Stimulated activated effector memory CD8-positive, alpha-beta T cell treated with anti-CD3 and anti-CD28 coated beads, Interleukin-12 subunit alpha, Interleukin-12 subunit beta, amount 100 ng/mL, for 72 hours (primary cell): ENCODE measurements around the gene ADAMTSL3.

Source experiments
- ATAC-seq: fragments of 150-1000 bp; cut with Tn5 transposase; 2 replicates; pipeline ENCODE4 v1.10.0; 2021
- DNase-seq, 2 donors: peaks; one replicate each; pipeline ENCODE4 v3.0.0; 2021 to 2022; ENCODE audit warnings: low spot score in 2 of 2
- H3K27ac Mint-ChIP-seq: one replicate; pipeline ENCODE4 v1.8.0; 2022; ENCODE audit warnings: mild to moderate bottlenecking, mixed read lengths
- H3K36me3 Mint-ChIP-seq: one replicate; pipeline ENCODE4 v1.8.0; 2022; ENCODE audit warnings: mild to moderate bottlenecking, mixed read lengths
- H3K4me1 Mint-ChIP-seq: one replicate; pipeline ENCODE4 v1.8.0; 2022; ENCODE audit warnings: mixed read lengths
- H3K4me3 Mint-ChIP-seq: one replicate; pipeline ENCODE4 v1.8.0; 2022; ENCODE audit warnings: mild to moderate bottlenecking, mixed read lengths
- H3K9me3 Mint-ChIP-seq: one replicate; pipeline ENCODE4 v1.8.0; 2022; ENCODE audit warnings: mixed read lengths

The ADAMTSL3 gene

GRCh38 chr15:83886321-83886720, 232.4 kb downstream of the ADAMTSL3 start:
- ATAC-seq = no peak
- H3K36me3 Mint-ChIP-seq = no peaks in the 10 kb centered on the region
- no peak overlapping the region for H3K27ac Mint-ChIP-seq

DNA sequence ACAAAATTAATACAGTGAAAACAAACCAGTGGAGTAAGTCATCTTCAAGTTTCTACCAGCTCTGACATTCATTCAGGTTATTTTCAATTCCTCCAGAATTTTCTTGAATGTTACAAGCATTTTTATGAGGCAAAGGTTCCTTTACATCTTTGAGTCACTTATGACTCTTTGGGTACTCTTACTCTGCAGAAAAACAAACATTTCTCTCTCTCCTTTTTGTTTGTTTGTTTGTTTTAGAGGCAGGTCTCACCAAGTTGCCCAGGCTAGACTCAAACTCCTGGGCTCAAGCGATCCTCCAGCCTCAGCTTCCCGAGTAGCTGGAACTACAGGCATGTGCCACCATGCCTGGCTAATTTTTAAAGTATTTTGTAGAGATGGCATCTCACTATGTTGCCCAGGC, 233.5 kb downstream of the ADAMTSL3 start:
- H3K36me3 Mint-ChIP-seq = no peaks in the 10 kb centered on the region
- no peaks in the 10 kb centered on the region for H3K4me1 Mint-ChIP-seq
- ATAC-seq (no peak), DNase-seq (no peak)
- H3K4me3 Mint-ChIP-seq = no peak overlapping the region
- H3K27ac Mint-ChIP-seq = no peak overlapping the region
- H3K9me3 Mint-ChIP-seq = peaks cover 3% of the 10 kb centered on the region

More at GRCh38 chr15:83886321-83886720, 232.4 kb downstream of the ADAMTSL3 start:
- Mint-ChIP-seq H3K4me1 (no peaks in the 10 kb centered on the region), H3K9me3 (peaks cover 3% of the 10 kb centered on the region), H3K4me3 (no peak overlapping the region)
- no peak for DNase-seq

- H3K36me3 Mint-ChIP-seq = no peaks in the 10 kb centered on the region
- no peaks in the 10 kb centered on the region for H3K4me1 Mint-ChIP-seq
- ATAC-seq (no peak), DNase-seq (no peak)
- H3K9me3 Mint-ChIP-seq = peaks cover 3% of the 10 kb centered on the region
- H3K27ac Mint-ChIP-seq = no peak overlapping the region
- no peak overlapping the region for H3K4me3 Mint-ChIP-seq
These were observed 234.0 kb downstream of the ADAMTSL3 start for GRCh38 chr15:83887961-83888360.

- Mint-ChIP-seq H3K4me3 (no peak overlapping the region), H3K4me1 (no peaks in the 10 kb centered on the region), H3K27ac (no peak overlapping the region)
These were observed 236.1 kb downstream of the ADAMTSL3 start for GRCh38 chr15:83889995-83890394.

DNA sequence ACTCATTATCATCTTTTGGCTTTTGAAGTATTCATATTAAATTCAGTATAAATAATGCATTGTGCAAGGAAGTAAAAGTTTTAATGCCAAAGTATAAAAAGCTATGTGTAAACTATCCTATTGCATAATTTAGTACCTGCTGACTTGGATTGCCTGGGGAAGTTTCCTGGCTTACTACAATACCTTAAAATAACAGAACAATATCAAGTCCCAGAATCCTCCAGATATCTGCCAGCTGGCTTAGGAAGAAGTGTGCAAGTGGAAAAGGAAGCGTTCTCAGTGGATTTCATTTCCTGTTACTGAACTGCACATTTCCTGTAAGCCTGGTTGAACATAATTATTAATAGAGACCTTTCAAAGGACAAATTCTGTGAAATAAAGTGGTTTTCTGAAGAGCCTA, 236.7 kb downstream of the ADAMTSL3 start:
- Mint-ChIP-seq H3K36me3 (no peaks in the 10 kb centered on the region), H3K4me3 (no peak overlapping the region), H3K9me3 (peaks cover 3% of the 10 kb centered on the region), H3K4me1 (no peaks in the 10 kb centered on the region), H3K27ac (no peak overlapping the region)
- no peak for DNase-seq
- ATAC-seq = no peak

More at GRCh38 chr15:83889995-83890394, 236.1 kb downstream of the ADAMTSL3 start:
- ATAC-seq = no peak
- Mint-ChIP-seq H3K36me3 (no peaks in the 10 kb centered on the region), H3K9me3 (peaks cover 3% of the 10 kb centered on the region)
- no peak for DNase-seq

DNA sequence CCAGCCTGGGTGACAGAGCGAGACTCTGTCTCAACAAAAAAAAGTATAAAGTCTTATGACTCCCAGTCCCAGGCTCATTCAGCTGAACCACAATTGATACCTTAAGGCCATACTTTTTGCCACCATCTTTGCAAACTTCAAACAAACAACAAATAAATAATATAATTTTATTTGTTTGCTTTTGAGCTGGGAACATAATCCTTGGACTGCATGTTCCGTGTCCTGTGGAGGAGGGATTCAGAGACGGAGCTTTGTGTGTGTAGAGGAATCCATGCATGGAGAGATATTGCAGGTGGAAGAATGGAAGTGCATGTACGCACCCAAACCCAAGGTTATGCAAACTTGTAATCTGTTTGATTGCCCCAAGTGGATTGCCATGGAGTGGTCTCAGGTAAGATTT, 238.6 kb downstream of the ADAMTSL3 start:
- no peak overlapping the region for H3K27ac Mint-ChIP-seq
- DNase-seq (no peak), ATAC-seq (no peak)
- H3K4me3 Mint-ChIP-seq = no peak overlapping the region
- H3K4me1 Mint-ChIP-seq = no peaks in the 10 kb centered on the region
- no peaks in the 10 kb centered on the region for H3K36me3 Mint-ChIP-seq
- H3K9me3 Mint-ChIP-seq = peaks cover 3% of the 10 kb centered on the region

DNA sequence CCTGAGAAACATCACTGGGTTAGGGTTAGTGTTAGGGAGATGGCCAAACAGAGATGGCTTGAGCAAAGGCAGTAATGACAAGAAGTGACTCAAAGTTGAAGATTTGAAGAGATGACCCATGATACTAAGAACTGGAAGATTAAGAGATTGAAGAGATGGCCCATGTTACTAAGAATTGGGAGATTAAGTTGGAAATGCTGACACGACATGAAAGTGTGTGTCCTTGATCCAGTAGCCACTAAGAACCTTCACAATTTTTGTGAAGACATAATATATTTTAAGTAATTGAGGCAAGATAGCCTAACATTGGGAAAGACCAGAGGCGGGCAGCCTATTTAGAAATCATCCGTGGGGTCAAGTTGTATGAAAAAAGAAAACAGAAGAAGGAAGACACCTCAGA, 239.4 kb downstream of the ADAMTSL3 start:
- peaks cover 3% of the 10 kb centered on the region for H3K9me3 Mint-ChIP-seq
- DNase-seq (no peak), ATAC-seq (no peak)
- H3K36me3 Mint-ChIP-seq = no peaks in the 10 kb centered on the region
- H3K27ac Mint-ChIP-seq = no peak overlapping the region
- H3K4me1 Mint-ChIP-seq = no peaks in the 10 kb centered on the region
- H3K4me3 Mint-ChIP-seq = no peak overlapping the region

GRCh38 chr15:83897037-83897436, 243.1 kb downstream of the ADAMTSL3 start:
- H3K4me1 Mint-ChIP-seq = no peaks in the 10 kb centered on the region
- DNase-seq = no peak
- H3K36me3 Mint-ChIP-seq = no peaks in the 10 kb centered on the region
- H3K9me3 Mint-ChIP-seq = no peaks in the 10 kb centered on the region
- no peak for ATAC-seq
- no peak overlapping the region for H3K27ac Mint-ChIP-seq
- no peak overlapping the region for H3K4me3 Mint-ChIP-seq

DNA sequence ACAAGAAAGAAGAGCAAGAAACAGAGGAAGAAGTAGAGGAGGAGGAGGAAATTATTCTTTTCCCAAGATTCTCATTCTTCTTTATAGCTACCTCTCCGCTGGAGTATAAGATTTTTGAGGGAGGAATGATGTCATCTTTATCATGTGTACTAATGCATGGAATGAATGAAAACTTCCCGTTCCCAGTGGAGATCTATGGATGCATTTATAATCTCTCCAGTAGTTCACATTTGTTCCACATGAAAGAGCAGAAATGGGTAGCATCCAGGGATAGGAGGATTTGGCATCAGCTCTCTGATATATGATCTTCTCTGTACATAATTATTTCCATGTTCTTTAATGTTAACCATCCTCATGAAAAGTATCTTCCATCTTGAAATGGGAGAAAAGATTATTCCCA, 244.4 kb downstream of the ADAMTSL3 start:
- ATAC-seq = no peak
- H3K4me1 Mint-ChIP-seq = no peaks in the 10 kb centered on the region
- no peaks in the 10 kb centered on the region for H3K36me3 Mint-ChIP-seq
- no peak overlapping the region for H3K4me3 Mint-ChIP-seq
- H3K27ac Mint-ChIP-seq = no peak overlapping the region
- no peaks in the 10 kb centered on the region for H3K9me3 Mint-ChIP-seq
- no peak for DNase-seq

DNA sequence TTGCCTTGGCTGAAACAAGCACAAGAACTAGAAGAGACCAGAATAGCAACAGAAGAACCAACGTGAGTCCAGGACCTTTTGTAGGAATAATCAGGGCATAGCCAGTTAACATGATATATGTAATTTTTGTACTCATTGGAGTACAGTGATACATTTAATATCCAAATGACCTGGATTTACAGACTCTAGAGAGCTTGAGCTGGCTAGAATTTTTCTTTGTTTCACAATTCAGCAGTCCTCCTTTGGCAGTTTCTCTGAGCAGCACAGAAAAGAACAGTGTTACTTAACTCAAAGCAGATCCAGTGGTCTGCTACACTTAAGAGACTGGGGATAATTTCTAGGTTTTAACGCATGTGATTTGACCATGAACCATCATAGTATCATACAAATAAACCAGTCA, 245.7 kb downstream of the ADAMTSL3 start:
- Mint-ChIP-seq H3K4me3 (no peak overlapping the region), H3K9me3 (no peaks in the 10 kb centered on the region), H3K27ac (no peak overlapping the region), H3K36me3 (no peaks in the 10 kb centered on the region), H3K4me1 (no peaks in the 10 kb centered on the region)
- DNase-seq (no peak), ATAC-seq (no peak)

DNA sequence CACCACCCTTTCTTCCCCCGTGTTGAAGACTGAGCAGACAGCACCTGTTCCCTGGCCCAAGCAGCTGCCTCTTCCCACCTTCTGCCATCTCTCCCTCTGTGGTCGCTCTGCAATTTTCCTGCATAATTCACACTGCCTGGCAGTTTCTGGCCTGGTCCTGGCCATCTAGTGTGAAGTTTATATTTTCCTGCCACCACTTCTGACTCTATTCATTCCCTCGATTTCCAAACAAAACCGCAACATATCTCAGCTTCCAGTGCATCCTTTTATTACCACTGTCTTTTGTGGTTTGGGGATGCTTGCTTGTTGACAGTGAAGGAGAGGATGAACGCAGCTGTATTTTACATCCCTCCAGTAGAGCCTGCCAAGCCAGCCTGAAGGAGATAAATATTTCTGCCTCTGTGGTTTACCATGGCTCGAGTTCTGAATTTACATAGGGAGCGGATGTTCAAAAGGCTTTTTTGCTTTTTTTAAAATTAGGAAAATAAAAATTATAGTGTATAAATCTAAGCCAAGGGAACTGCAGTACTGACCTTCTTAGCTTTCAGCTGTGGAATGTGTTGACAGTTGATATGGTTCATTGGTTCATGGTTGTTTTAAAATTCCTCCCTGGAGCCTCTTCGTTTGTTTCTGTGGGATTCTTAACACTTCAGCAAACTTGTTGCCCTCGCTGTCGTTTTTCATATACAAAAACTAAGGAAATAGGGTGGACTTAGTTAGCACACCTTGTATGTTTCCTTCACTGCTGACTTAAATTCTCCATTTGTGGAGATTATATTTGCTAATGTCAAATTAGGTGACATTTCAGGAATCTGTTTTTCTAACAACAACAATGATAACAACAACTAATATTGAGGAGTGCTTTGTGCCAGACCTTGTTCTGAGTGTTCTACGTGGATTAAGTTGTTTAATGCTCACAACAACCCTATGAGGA, 250.5 kb downstream of the ADAMTSL3 start:
- no peaks in the 10 kb centered on the region for H3K4me1 Mint-ChIP-seq

GRCh38 chr15:83905556-83906273, 251.8 kb downstream of the ADAMTSL3 start:
- Mint-ChIP-seq H3K4me1 (no peaks in the 10 kb centered on the region), H3K36me3 (no peaks in the 10 kb centered on the region), H3K9me3 (peaks cover 3% of the 10 kb centered on the region), H3K27ac (no peak overlapping the region), H3K4me3 (no peak overlapping the region)
- DNase-seq = no peak
- no peak for ATAC-seq

More for the DNA sequence above, 250.5 kb downstream of the ADAMTSL3 start:
- Mint-ChIP-seq H3K4me3 (no peak overlapping the region), H3K36me3 (no peaks in the 10 kb centered on the region), H3K9me3 (no peaks in the 10 kb centered on the region), H3K27ac (no peak overlapping the region)
- ATAC-seq (no peak), DNase-seq (no peak)

DNA sequence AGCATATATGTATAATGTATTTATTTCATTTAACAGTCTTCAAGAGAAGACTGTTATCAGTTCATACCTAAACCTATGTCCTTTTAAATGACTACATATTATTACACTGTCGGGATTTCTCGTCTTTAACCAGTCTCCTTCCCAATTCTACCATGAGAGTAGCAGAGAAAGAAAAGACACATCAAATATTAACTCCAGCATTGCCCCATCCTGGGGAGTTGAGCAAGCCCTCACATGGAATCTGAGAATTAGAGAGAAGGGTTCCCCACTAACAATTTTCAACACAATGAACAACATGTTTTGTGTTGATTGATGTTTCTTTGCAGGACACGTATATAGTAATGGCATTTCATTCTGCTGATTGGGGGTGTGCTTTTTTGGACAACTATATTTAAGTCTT, 257.4 kb downstream of the ADAMTSL3 start:
- Mint-ChIP-seq H3K4me1 (no peaks in the 10 kb centered on the region), H3K9me3 (peaks cover 3% of the 10 kb centered on the region), H3K36me3 (no peaks in the 10 kb centered on the region), H3K4me3 (no peak overlapping the region), H3K27ac (no peak overlapping the region)
- no peak for ATAC-seq
- no peak for DNase-seq

DNA sequence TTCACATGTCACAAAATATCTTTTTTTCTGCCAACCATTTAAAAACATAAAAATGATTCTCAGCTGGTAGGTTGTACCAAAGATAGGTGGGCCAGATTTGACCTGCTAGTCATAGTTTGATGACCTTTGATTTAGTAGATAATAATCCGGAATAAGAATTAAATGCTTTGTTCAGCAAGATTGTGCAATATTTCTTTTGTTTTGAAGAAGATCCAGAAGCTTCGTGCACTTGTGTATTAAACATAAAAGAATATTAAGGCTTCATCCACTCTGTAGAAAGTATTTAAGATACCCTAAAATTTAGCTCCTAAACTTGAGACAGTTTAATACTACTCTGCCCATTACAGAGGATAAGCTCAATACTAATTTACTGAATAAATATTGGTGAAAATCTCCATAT, 258.4 kb downstream of the ADAMTSL3 start:
- no peak for ATAC-seq
- Mint-ChIP-seq H3K9me3 (peaks cover 3% of the 10 kb centered on the region), H3K4me3 (no peak overlapping the region), H3K27ac (no peak overlapping the region), H3K4me1 (no peaks in the 10 kb centered on the region), H3K36me3 (no peaks in the 10 kb centered on the region)
- DNase-seq = no peak

DNA sequence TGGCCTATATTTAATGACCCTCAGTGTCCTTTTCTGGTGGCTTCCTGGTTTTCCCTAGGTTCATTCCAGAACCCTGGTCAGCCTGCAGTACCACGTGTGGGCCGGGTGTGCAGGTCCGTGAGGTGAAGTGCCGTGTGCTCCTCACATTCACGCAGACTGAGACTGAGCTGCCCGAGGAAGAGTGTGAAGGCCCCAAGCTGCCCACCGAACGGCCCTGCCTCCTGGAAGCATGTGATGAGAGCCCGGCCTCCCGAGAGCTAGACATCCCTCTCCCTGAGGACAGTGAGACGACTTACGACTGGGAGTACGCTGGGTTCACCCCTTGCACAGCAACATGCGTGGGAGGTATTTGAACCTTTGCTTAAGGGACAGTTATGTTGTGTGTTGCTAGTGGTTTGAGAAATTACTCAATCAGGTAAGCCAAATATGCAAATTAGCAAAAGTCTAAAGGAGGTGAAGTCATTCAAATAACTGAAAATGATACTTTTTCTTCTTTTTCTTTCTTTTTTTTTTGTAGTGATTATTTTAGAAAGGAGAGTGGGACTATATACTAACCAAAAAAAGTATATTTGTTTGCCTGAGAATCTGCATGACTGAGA, 259.2 kb downstream of the ADAMTSL3 start:
- ATAC-seq = no peak
- peaks cover under 1% of the 10 kb centered on the region for H3K4me1 Mint-ChIP-seq

More for the DNA sequence above, 259.2 kb downstream of the ADAMTSL3 start:
- H3K27ac Mint-ChIP-seq = no peak overlapping the region
- no peak for DNase-seq
- H3K4me3 Mint-ChIP-seq = no peak overlapping the region
- H3K36me3 Mint-ChIP-seq = no peaks in the 10 kb centered on the region
- H3K9me3 Mint-ChIP-seq = peaks cover 3% of the 10 kb centered on the region
